ENCODE data around the gene TBRG4.

Gene TBRG4

DNA sequence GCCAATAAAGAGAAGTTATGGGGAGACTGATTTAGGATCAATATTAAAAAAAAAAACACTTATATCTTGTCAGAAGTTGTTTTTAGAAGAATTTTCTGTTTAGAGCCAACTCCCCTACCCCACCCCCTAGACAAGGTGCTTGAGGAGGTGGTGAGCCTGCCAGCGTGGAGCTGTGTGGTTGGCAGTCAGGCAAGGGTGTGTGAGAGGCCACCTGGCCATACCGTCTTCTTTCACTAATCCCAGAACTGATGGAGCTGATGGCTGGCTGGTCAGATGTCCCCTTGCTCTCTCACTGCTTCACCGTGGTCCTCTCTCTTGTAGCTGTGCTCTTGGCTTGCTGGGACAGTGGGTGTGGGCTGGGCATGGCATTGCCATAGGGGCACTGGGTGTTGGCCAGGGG is 57.1 kb downstream of the TBRG4 start:
- no peak for TF ChIP-seq EZH2phosphoT487 (IDR thresholded peaks at IDR 0.05; ENCODE audit: borderline replicate concordance)
- TF ChIP-seq, protein P1, sequence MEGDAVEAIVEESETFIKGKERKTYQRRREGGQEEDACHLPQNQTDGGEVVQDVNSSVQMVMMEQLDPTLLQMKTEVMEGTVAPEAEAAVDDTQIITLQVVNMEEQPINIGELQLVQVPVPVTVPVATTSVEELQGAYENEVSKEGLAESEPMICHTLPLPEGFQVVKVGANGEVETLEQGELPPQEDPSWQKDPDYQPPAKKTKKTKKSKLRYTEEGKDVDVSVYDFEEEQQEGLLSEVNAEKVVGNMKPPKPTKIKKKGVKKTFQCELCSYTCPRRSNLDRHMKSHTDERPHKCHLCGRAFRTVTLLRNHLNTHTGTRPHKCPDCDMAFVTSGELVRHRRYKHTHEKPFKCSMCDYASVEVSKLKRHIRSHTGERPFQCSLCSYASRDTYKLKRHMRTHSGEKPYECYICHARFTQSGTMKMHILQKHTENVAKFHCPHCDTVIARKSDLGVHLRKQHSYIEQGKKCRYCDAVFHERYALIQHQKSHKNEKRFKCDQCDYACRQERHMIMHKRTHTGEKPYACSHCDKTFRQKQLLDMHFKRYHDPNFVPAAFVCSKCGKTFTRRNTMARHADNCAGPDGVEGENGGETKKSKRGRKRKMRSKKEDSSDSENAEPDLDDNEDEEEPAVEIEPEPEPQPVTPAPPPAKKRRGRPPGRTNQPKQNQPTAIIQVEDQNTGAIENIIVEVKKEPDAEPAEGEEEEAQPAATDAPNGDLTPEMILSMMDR (conservative IDR thresholded peaks at IDR 0.05; ENCODE audit: low read length) = no peak

DNA sequence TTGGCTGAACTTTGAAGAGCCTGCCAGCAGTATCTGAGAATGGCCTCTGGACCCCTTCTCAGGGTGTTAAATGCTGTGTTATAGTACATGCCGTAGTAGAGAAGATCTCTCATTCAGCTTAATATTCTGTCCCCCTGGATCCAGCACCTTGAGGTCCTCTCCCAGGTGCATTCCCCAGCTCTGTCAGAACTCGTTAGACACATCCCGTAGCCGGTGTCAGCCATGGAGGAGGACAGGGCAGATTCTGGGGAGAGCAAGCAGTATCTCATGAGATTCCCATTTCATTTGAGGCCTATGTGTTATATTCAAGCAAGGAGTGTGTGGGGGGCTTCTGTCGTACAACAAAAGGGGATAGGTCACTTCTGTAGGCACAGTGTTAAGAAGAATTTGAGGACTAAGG is 57.6 kb downstream of the TBRG4 start:
- no peak for TF ChIP-seq EZH2phosphoT487 (IDR thresholded peaks at IDR 0.05; ENCODE audit: borderline replicate concordance)
- TF ChIP-seq, protein P1 (conservative IDR thresholded peaks at IDR 0.05; ENCODE audit: low read length) = no peak
- H3K4me2 ChIP-seq (ENCODE audit: low read depth, low read length, poor library complexity, severe bottlenecking) = no peak overlapping the region
- no peaks in the 10 kb centered on the region for H3K27me3 ChIP-seq (ENCODE audit: insufficient read depth, low read length, poor library complexity, severe bottlenecking)
- no peaks in the 10 kb centered on the region for H3K4me1 ChIP-seq (ENCODE audit: insufficient read depth, low read length, poor library complexity, severe bottlenecking)
- H3F3A ChIP-seq (ENCODE audit: low read depth) = no peaks in the 10 kb centered on the region
- H3K36me3 ChIP-seq (ENCODE audit: insufficient read depth, low read length) = peaks cover 68% of the 10 kb centered on the region
- H3K9ac ChIP-seq (ENCODE audit: low read depth, low read length, poor library complexity, severe bottlenecking) = no peak overlapping the region
- no peak overlapping the region for H2AFZ ChIP-seq (ENCODE audit: low read length)
- H3K9me2 ChIP-seq (replicated peaks; ENCODE audit: low read depth, low read length) = no peaks in the 10 kb centered on the region
- H3K4me3 ChIP-seq (ENCODE audit: low read length, poor library complexity, severe bottlenecking) = no peak overlapping the region
- H4K20me1 ChIP-seq (ENCODE audit: insufficient read depth, low read length, poor library complexity, severe bottlenecking) = peaks cover 89% of the 10 kb centered on the region
- H3K79me2 ChIP-seq (ENCODE audit: insufficient read depth, low read length) = peaks cover 93% of the 10 kb centered on the region
- no peaks in the 10 kb centered on the region for H3K9me3 ChIP-seq (ENCODE audit: insufficient read depth, low read depth, low read length)

More for the DNA sequence above, 57.1 kb downstream of the TBRG4 start:
- no peak overlapping the region for H3K9ac ChIP-seq (ENCODE audit: low read depth, low read length, poor library complexity, severe bottlenecking)
- H2AFZ ChIP-seq (ENCODE audit: low read length) = no peak overlapping the region
- H3K27me3 ChIP-seq (ENCODE audit: insufficient read depth, low read length, poor library complexity, severe bottlenecking) = no peaks in the 10 kb centered on the region
- H3K4me3 ChIP-seq (ENCODE audit: low read length, poor library complexity, severe bottlenecking) = no peak overlapping the region
- no peaks in the 10 kb centered on the region for H3K9me2 ChIP-seq (replicated peaks; ENCODE audit: low read depth, low read length)
- peaks cover 94% of the 10 kb centered on the region for H3K79me2 ChIP-seq (ENCODE audit: insufficient read depth, low read length)
- peaks cover 88% of the 10 kb centered on the region for H4K20me1 ChIP-seq (ENCODE audit: insufficient read depth, low read length, poor library complexity, severe bottlenecking)
- no peak overlapping the region for H3K4me2 ChIP-seq (ENCODE audit: low read depth, low read length, poor library complexity, severe bottlenecking)
- H3K9me3 ChIP-seq (ENCODE audit: insufficient read depth, low read depth, low read length) = no peaks in the 10 kb centered on the region
- H3K4me1 ChIP-seq (ENCODE audit: insufficient read depth, low read length, poor library complexity, severe bottlenecking) = no peaks in the 10 kb centered on the region
- no peaks in the 10 kb centered on the region for H3F3A ChIP-seq (ENCODE audit: low read depth)
- peaks cover 63% of the 10 kb centered on the region for H3K36me3 ChIP-seq (ENCODE audit: insufficient read depth, low read length)

DNA sequence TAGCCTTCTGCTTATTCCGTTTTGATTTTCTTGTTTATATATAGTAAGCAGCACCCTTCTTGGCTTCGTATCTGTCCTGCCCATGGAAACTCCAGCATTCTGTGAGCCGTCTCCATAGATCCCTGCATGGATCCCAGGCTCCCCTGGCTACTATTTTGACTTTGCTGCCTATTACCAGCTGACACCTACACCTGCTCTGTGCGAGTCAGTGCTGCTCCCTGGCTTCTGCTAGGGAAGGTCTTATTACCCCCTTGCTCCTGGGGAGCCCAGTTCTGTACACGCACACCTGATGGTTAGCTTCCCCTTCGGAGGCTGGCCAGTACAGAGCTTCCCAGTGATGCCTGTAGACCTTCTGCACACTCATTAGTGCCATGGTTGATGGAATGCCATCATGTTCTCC is 58.1 kb downstream of the TBRG4 start:
- Histone ChIP-seq H3F3A (ENCODE audit: low read depth) (no peaks in the 10 kb centered on the region), H3K36me3 (ENCODE audit: insufficient read depth, low read length) (peaks cover 73% of the 10 kb centered on the region), H3K9ac (ENCODE audit: low read depth, low read length, poor library complexity, severe bottlenecking) (no peak overlapping the region), H4K20me1 (ENCODE audit: insufficient read depth, low read length, poor library complexity, severe bottlenecking) (peaks cover 88% of the 10 kb centered on the region), H3K9me3 (ENCODE audit: insufficient read depth, low read depth, low read length) (no peaks in the 10 kb centered on the region), H3K79me2 (ENCODE audit: insufficient read depth, low read length) (peaks cover 93% of the 10 kb centered on the region), H3K4me3 (ENCODE audit: low read length, poor library complexity, severe bottlenecking) (no peak overlapping the region), H3K9me2 (replicated peaks; ENCODE audit: low read depth, low read length) (no peaks in the 10 kb centered on the region), H2AFZ (ENCODE audit: low read length) (no peak overlapping the region), H3K4me1 (ENCODE audit: insufficient read depth, low read length, poor library complexity, severe bottlenecking) (no peaks in the 10 kb centered on the region), H3K4me2 (ENCODE audit: low read depth, low read length, poor library complexity, severe bottlenecking) (no peak overlapping the region), H3K27me3 (ENCODE audit: insufficient read depth, low read length, poor library complexity, severe bottlenecking) (no peaks in the 10 kb centered on the region)
- TF ChIP-seq EZH2phosphoT487 (IDR thresholded peaks at IDR 0.05; ENCODE audit: borderline replicate concordance) = no peak
- TF ChIP-seq, protein P1 (conservative IDR thresholded peaks at IDR 0.05; ENCODE audit: low read length) = no peak

All from Loucy (cell line).